HFFc6 (cell line): ENCODE data around the gene GET3. TPM values are rescaled to one million over a fixed set of nuclear protein-coding genes. Genes with fewer than 3 reads are reported as not detected.
A peak's percentile ranks its signal among the peaks of the same experiment; 100 is the strongest.

Source experiments
- DNase-seq: peaks from one replicate; pipeline ENCODE4 v3.0.0-alpha.2; 2018
- H3K27ac Mint-ChIP-seq: 2 replicates; pipeline ENCODE4 v1.8.0; 2020; ENCODE audit warnings: mild to moderate bottlenecking, mixed read lengths
- H3K27me3 Mint-ChIP-seq: 2 replicates; pipeline ENCODE4 v1.8.0; 2021; ENCODE audit warnings: mild to moderate bottlenecking, moderate library complexity, mixed read lengths; ENCODE audit not compliant: insufficient read depth
- H3K36me3 Mint-ChIP-seq: 2 replicates; pipeline ENCODE4 v1.8.0; 2021; ENCODE audit warnings: low read depth, mixed read lengths
- H3K4me1 Mint-ChIP-seq: 2 replicates; pipeline ENCODE4 v1.8.0; 2020; ENCODE audit warnings: low read depth, mixed read lengths
- H3K4me3 Mint-ChIP-seq: 2 replicates; pipeline ENCODE4 v1.8.0; 2020; ENCODE audit warnings: mild to moderate bottlenecking, moderate library complexity, mixed read lengths
- H3K9me3 Mint-ChIP-seq: 2 replicates; pipeline ENCODE4 v1.8.0; 2020; ENCODE audit warnings: mild to moderate bottlenecking, mixed read lengths
- CTCF ChIP-seq: fragments of 200-600 bp; sonication (generic); IDR thresholded peaks from 2 replicates; pipeline ENCODE4 v1.5.0; 2021; ENCODE audit warnings: antibody characterized with exemption, mild to moderate bottlenecking
- total RNA-seq, 6 experiments: library from RNA; stranded (reverse); fragmentation: NEBNext Ultra II Directional; extraction: Animal tissue kit (Norgen Biotek cat#: 25700); gene quantifications; 2 replicates in 1 of 6; 3 replicates in 5 of 6; pipeline ENCODE4 v1.2.3, GENCODE V29; 2021

GET3 gene
- total RNA-seq, 6 experiments from 2014 or later, result 97.0 to 116 (median 107) TPM

- peak; percentile 42; the same call in 1 of the 2 replicates for TF ChIP-seq CTCF
- Mint-ChIP-seq H3K36me3 (no peaks in the 10 kb centered on the region), H3K27me3 (no peaks in the 10 kb centered on the region; the same call in 1 of the 2 replicates), H3K27ac (peak overlapping the region; percentile 95), H3K4me1 (peaks cover 32% of the 10 kb centered on the region), H3K4me3 (peak overlapping the region; percentile 91), H3K9me3 (no peaks in the 10 kb centered on the region)
- DNase-seq, result no peak
Measured at GRCh38 chr19:12779162-12779993, 42.1 kb downstream of the GET3 start.

- Mint-ChIP-seq H3K27ac (peak overlapping the region; percentile 77), H3K4me1 (peaks cover 29% of the 10 kb centered on the region)
- no peak for DNase-seq
Measured at GRCh38 chr19:12782174-12782423, 44.8 kb downstream of the GET3 start.

GRCh38 chr19:12782424-12783290, 45.4 kb downstream of the GET3 start:
- no peaks in the 10 kb centered on the region for H3K9me3 Mint-ChIP-seq
- H3K4me1 Mint-ChIP-seq, result peaks cover 24% of the 10 kb centered on the region
- peak overlapping the region; percentile 84 for H3K4me3 Mint-ChIP-seq
- no peaks in the 10 kb centered on the region for H3K27me3 Mint-ChIP-seq
- H3K36me3 Mint-ChIP-seq, result no peaks in the 10 kb centered on the region
- H3K27ac Mint-ChIP-seq, result peak overlapping the region; percentile 92
- TF ChIP-seq CTCF, result peak; percentile 44; the same call in 1 of the 2 replicates
- DNase-seq, result no peak

More at GRCh38 chr19:12782174-12782423, 44.8 kb downstream of the GET3 start:
- H3K27me3 Mint-ChIP-seq, result no peaks in the 10 kb centered on the region; the same call in 1 of the 2 replicates
- H3K4me3 Mint-ChIP-seq, result peak overlapping the region; percentile 84
- no peaks in the 10 kb centered on the region for H3K36me3 Mint-ChIP-seq
- H3K9me3 Mint-ChIP-seq, result no peaks in the 10 kb centered on the region
- no peak for TF ChIP-seq CTCF

- H3K9me3 Mint-ChIP-seq, result no peaks in the 10 kb centered on the region
- H3K4me1 Mint-ChIP-seq, result peaks cover 26% of the 10 kb centered on the region
- no peak for TF ChIP-seq CTCF
- DNase-seq, result no peak
- H3K36me3 Mint-ChIP-seq, result no peaks in the 10 kb centered on the region
- H3K27me3 Mint-ChIP-seq, result no peaks in the 10 kb centered on the region
- peak overlapping the region; percentile 76 for H3K4me3 Mint-ChIP-seq
- H3K27ac Mint-ChIP-seq, result peak overlapping the region; percentile 92; the same call in 1 of the 2 replicates
Measured at GRCh38 chr19:12783291-12783848, 46.1 kb downstream of the GET3 start.

GRCh38 chr19:12783849-12784393, 46.6 kb downstream of the GET3 start:
- Mint-ChIP-seq H3K27me3 (no peaks in the 10 kb centered on the region), H3K36me3 (no peaks in the 10 kb centered on the region), H3K27ac (peak overlapping the region; percentile 92; the same call in 1 of the 2 replicates), H3K4me1 (peaks cover 26% of the 10 kb centered on the region), H3K4me3 (peak overlapping the region; percentile 76), H3K9me3 (no peaks in the 10 kb centered on the region)
- no peak for DNase-seq
- no peak for TF ChIP-seq CTCF
